ENCODE results near the gene SLC38A7. TPM values are rescaled to one million over a fixed set of nuclear protein-coding genes. Genes with fewer than 3 reads are reported as not detected.

The SLC38A7 gene
- total RNA-seq, 1 donor from 2014 or later = 31.9 TPM

GRCh38 chr16:58615280-58615679 is 69.3 kb downstream of the SLC38A7 start:
- H3K36me3 ChIP-seq = peaks cover 19% of the 10 kb centered on the region
- peaks cover 44% of the 10 kb centered on the region for H3K4me1 ChIP-seq
- H3K27me3 ChIP-seq (ENCODE audit: low read depth) = no peaks in the 10 kb centered on the region
- DNase-seq = no peak
- no peak overlapping the region for H3K4me3 ChIP-seq
- no peaks in the 10 kb centered on the region for H3K9me3 ChIP-seq (replicated peaks)
- TF ChIP-seq, protein P1, sequence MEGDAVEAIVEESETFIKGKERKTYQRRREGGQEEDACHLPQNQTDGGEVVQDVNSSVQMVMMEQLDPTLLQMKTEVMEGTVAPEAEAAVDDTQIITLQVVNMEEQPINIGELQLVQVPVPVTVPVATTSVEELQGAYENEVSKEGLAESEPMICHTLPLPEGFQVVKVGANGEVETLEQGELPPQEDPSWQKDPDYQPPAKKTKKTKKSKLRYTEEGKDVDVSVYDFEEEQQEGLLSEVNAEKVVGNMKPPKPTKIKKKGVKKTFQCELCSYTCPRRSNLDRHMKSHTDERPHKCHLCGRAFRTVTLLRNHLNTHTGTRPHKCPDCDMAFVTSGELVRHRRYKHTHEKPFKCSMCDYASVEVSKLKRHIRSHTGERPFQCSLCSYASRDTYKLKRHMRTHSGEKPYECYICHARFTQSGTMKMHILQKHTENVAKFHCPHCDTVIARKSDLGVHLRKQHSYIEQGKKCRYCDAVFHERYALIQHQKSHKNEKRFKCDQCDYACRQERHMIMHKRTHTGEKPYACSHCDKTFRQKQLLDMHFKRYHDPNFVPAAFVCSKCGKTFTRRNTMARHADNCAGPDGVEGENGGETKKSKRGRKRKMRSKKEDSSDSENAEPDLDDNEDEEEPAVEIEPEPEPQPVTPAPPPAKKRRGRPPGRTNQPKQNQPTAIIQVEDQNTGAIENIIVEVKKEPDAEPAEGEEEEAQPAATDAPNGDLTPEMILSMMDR (IDR thresholded peaks at IDR 0.05; ENCODE audit: borderline replicate concordance) = no peak
- no peak overlapping the region for H3K27ac ChIP-seq (replicated peaks)
- intact Hi-C loops (cut with micrococcal nuclease) = no loop called here

Other genes starting within 250 kb of the SLC38A7 start
- gene NDRG4, start 184.6 kb downstream of the SLC38A7 start, total RNA-seq = 763 TPM
- gene SETD6, start 169.3 kb downstream of the SLC38A7 start, total RNA-seq = 16.8 TPM
- 64.1 TPM for gene CNOT1, start 54.9 kb downstream of the SLC38A7 start, total RNA-seq
- 569 TPM for gene GOT2, start 49.5 kb upstream of the SLC38A7 start, total RNA-seq